Testis (tissue), 2 donors: ENCODE data around the gene ISY1.

Experiments used
- POLR2A ChIP-seq: fragments of 450-650 bp; IDR thresholded peaks from one replicate; pipeline ENCODE4 v1.6.1; 2017; ENCODE audit warnings: antibody characterized with exemption, mild to moderate bottlenecking, moderate library complexity
- TF ChIP-seq, protein P1 (sequence below), 3 experiments: fragments of 450-650 bp in 2 of 3; fragments of 200-600 bp in 1 of 3; sonication (generic) in 1 of 3; IDR thresholded peaks; one replicate each; pipeline ENCODE4 v1.5.1; 2016 to 2019; ENCODE audit warnings: antibody characterized with exemption in 3 of 3, mild to moderate bottlenecking in 2 of 3, moderate library complexity in 1 of 3

DNA sequence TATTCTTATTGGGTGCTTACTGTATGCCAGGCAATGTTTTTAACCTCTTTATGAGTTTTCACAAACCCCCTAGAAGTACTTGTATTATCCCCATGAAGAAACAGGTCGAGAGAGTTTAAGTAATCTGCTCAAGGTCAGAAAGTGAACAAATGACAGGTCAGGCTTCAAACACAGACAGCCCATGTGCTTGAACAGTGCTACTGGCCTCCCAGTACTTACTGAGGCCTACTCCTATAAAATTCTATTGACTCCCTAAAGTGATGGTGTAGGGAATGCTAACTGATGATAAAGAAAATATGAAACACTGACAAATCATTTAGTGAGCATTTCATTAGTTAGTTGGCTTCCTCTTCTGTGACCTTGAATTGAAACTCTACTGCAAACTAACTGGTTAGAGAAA is 27.0 kb upstream of the ISY1 start:
- TF ChIP-seq, protein P1, sequence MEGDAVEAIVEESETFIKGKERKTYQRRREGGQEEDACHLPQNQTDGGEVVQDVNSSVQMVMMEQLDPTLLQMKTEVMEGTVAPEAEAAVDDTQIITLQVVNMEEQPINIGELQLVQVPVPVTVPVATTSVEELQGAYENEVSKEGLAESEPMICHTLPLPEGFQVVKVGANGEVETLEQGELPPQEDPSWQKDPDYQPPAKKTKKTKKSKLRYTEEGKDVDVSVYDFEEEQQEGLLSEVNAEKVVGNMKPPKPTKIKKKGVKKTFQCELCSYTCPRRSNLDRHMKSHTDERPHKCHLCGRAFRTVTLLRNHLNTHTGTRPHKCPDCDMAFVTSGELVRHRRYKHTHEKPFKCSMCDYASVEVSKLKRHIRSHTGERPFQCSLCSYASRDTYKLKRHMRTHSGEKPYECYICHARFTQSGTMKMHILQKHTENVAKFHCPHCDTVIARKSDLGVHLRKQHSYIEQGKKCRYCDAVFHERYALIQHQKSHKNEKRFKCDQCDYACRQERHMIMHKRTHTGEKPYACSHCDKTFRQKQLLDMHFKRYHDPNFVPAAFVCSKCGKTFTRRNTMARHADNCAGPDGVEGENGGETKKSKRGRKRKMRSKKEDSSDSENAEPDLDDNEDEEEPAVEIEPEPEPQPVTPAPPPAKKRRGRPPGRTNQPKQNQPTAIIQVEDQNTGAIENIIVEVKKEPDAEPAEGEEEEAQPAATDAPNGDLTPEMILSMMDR (IDR thresholded peaks at IDR 0.05), result no peak
- no peak for TF ChIP-seq POLR2A
